Measurements from ENCODE around the gene RASSF3. TPM values are rescaled to one million over a fixed set of nuclear protein-coding genes. Genes with fewer than 3 reads are reported as not detected.

The RASSF3 gene
- total RNA-seq, 1 donor from 2014 or later, result 29.5 TPM

DNA sequence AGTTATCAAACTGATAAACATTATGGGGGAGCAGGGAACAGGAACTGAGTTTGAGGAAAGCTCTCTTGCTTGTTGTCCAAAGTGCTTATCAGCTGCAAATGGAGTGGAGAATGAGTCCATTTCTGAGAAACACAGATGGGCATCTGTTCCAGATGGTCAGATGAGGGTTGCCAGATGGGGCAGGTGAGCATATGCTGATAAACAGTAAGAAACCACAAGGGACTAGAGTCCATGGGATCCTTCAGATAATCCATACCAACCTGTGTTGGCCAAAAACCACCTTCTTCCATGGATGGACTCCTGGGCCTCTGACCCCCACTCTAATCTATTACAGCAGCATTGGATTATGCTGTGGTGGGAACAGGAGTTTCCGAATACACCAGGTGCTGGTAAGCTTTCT, 110.6 kb downstream of the RASSF3 start:
- Histone ChIP-seq H3K27ac (no peak overlapping the region), H3K36me3 (peaks cover 0 to 45% of the 10 kb centered on the region in 2 donors), H3K9me3 (no peaks in the 10 kb centered on the region)

DNA sequence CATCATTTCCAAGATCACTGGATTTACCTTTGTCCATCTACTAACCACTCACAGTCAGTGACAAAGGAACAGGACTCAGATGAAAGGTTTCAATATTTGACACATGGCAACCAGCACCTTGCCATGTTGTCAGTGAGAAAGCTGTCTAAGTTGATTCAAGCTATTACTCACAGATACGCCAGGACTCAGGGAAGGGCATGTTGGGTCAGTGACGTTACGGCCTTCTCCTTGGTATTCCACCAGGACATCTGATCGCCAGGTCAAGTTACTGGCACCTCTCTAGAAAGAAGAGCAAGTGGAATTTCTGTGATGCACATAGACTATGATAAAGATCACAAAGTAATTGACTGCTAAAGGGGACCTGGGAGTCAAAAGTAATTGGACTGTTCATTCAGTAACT, 112.5 kb downstream of the RASSF3 start:
- H3K27ac ChIP-seq, result no peak overlapping the region
- no peaks in the 10 kb centered on the region for H3K4me1 ChIP-seq
- H3K9me3 ChIP-seq, result no peaks in the 10 kb centered on the region
- intact Hi-C loops (cut with DNase I), result no loop called here
- TF ChIP-seq, protein P1, sequence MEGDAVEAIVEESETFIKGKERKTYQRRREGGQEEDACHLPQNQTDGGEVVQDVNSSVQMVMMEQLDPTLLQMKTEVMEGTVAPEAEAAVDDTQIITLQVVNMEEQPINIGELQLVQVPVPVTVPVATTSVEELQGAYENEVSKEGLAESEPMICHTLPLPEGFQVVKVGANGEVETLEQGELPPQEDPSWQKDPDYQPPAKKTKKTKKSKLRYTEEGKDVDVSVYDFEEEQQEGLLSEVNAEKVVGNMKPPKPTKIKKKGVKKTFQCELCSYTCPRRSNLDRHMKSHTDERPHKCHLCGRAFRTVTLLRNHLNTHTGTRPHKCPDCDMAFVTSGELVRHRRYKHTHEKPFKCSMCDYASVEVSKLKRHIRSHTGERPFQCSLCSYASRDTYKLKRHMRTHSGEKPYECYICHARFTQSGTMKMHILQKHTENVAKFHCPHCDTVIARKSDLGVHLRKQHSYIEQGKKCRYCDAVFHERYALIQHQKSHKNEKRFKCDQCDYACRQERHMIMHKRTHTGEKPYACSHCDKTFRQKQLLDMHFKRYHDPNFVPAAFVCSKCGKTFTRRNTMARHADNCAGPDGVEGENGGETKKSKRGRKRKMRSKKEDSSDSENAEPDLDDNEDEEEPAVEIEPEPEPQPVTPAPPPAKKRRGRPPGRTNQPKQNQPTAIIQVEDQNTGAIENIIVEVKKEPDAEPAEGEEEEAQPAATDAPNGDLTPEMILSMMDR (IDR thresholded peaks at IDR 0.05), result no peak
- TF ChIP-seq POLR2AphosphoS5 (IDR thresholded peaks at IDR 0.05; ENCODE audit: insufficient read depth in 1 of 2, low read depth in 1 of 2) (no peak), POLR2A (IDR thresholded peaks at IDR 0.05) (no peak)
- no peak overlapping the region for H3K4me3 ChIP-seq
- peaks cover 0 to 40% of the 10 kb centered on the region in 2 donors for H3K36me3 ChIP-seq
- no peak for DNase-seq (ENCODE audit: extremely low spot score in 2 of 2)
- no peaks in the 10 kb centered on the region for H3K27me3 ChIP-seq

More for the DNA sequence above, 110.6 kb downstream of the RASSF3 start:
- Histone ChIP-seq H3K4me1 (no peaks in the 10 kb centered on the region), H3K4me3 (no peak overlapping the region), H3K27me3 (no peaks in the 10 kb centered on the region)
- intact Hi-C loops (cut with DNase I), result no loop called here
- no peak for DNase-seq (ENCODE audit: extremely low spot score in 2 of 2)
- TF ChIP-seq POLR2A (IDR thresholded peaks at IDR 0.05), result no peak
- TF ChIP-seq, protein P1 (IDR thresholded peaks at IDR 0.05), result no peak
- no peak for TF ChIP-seq POLR2AphosphoS5 (IDR thresholded peaks at IDR 0.05; ENCODE audit: insufficient read depth in 1 of 2, low read depth in 1 of 2)

DNA sequence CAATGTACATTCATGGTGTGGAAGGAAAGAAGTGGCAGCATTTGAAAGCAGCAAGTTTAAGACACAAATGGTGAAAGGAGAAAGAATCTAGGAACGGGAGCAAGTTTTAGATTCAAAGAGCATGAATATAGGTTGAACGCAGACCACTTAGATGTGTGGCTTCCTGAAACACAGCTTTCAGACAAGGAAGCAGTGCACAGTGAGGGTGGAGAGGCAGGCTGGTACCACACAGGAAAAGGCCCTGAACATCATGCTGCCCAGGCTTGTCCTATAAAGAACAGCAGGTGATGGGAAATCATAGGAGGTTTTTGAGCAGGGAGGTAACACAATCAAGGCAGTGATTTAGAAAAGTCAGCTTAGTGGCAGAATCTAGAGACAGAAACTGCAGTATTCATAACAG, 113.3 kb downstream of the RASSF3 start:
- peaks cover 0 to 43% of the 10 kb centered on the region in 2 donors for H3K36me3 ChIP-seq

DNA sequence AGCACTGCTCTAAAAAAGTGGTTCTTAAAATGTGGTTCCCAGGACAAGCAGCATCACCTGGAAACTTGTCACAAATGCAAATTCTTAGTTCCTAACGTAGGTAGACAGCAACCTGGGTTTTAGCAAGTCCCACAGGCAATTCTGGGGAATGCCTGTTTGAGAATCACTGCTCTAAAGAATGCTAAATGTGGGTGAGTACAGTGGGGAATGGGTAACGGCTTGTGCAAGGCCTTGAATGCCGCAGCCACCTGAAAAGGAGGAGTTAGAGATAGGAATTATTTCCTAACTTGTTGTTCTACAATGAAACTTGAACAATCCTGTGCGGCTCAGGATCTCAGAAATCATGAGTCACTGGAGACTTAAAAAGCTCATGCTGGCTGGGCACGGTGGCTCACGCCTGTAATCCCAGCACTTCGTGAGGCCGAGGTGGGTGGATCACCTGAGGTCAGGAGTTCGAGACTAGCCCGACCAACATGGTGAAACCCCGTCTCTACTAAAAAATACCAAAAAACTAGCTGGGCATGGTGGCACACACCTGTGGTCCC, 114.0 kb downstream of the RASSF3 start:
- intact Hi-C loops (cut with DNase I), result no loop called here
- TF ChIP-seq POLR2A (IDR thresholded peaks at IDR 0.05), result no peak
- no peak for TF ChIP-seq POLR2AphosphoS5 (IDR thresholded peaks at IDR 0.05; ENCODE audit: insufficient read depth in 1 of 2, low read depth in 1 of 2)
- TF ChIP-seq, protein P1 (IDR thresholded peaks at IDR 0.05), result no peak

More for the DNA sequence above, 113.3 kb downstream of the RASSF3 start:
- H3K4me1 ChIP-seq, result no peaks in the 10 kb centered on the region
- H3K9me3 ChIP-seq, result no peaks in the 10 kb centered on the region
- no peak for DNase-seq (ENCODE audit: extremely low spot score in 2 of 2)
- TF ChIP-seq POLR2AphosphoS5 (IDR thresholded peaks at IDR 0.05; ENCODE audit: insufficient read depth in 1 of 2, low read depth in 1 of 2), result no peak
- no peak for TF ChIP-seq POLR2A (IDR thresholded peaks at IDR 0.05)
- TF ChIP-seq, protein P1 (IDR thresholded peaks at IDR 0.05), result no peak
- intact Hi-C loops (cut with DNase I), result no loop called here
- H3K27ac ChIP-seq, result no peak overlapping the region
- no peaks in the 10 kb centered on the region for H3K27me3 ChIP-seq
- no peak overlapping the region for H3K4me3 ChIP-seq

DNA sequence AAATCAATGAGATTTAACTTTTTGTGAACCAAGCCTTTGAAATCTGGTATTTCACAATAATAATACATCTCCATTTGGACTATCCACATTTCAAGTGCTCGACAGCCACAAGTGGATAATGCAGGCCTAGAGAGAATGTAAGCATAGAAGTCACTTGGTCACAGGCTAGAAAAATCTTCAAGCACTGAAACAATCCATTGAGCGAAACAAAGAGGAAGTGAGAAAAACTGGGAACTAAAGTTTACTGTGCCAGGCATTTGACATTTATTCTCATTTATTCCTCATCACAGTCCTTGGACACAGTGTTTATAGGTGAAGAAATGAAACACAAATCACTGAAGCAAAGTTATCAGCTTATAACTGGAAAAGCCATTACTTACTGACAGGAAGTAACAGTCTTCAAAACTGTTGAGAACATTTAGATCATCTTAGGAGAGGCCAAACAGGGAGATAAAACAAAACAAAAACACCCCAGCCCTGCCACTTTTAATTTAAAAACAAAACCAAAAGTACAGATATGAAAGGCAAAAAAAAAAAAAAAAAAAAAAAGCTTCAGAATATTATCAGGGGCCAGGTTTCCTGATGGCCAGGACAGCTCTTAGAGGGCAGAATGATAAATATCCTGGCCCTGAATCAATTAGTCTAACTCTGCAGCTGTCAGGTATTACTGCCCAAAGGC, 119.8 kb downstream of the RASSF3 start:
- TF ChIP-seq, protein P1 (IDR thresholded peaks at IDR 0.05), result no peak
- TF ChIP-seq POLR2A (IDR thresholded peaks at IDR 0.05), result no peak
- TF ChIP-seq POLR2AphosphoS5 (IDR thresholded peaks at IDR 0.05; ENCODE audit: insufficient read depth in 1 of 2, low read depth in 1 of 2), result no peak
- peaks cover 0 to 19% of the 10 kb centered on the region in 2 donors for H3K36me3 ChIP-seq
- H3K4me1 ChIP-seq, result peaks cover 17% of the 10 kb centered on the region
- peak overlapping the region; percentile 24 for H3K27ac ChIP-seq
- no peaks in the 10 kb centered on the region for H3K27me3 ChIP-seq
- intact Hi-C loops (cut with DNase I), result no loop called here
- H3K4me3 ChIP-seq, result no peak overlapping the region
- H3K9me3 ChIP-seq, result no peaks in the 10 kb centered on the region
- no peak for DNase-seq (ENCODE audit: extremely low spot score in 2 of 2)

More for the DNA sequence above, 114.0 kb downstream of the RASSF3 start:
- no peaks in the 10 kb centered on the region for H3K27me3 ChIP-seq
- H3K4me1 ChIP-seq, result peaks cover 4% of the 10 kb centered on the region
- no peaks in the 10 kb centered on the region for H3K9me3 ChIP-seq
- DNase-seq (ENCODE audit: extremely low spot score in 2 of 2), result no peak
- no peak overlapping the region for H3K27ac ChIP-seq
- H3K4me3 ChIP-seq, result no peak overlapping the region
- H3K36me3 ChIP-seq, result peaks cover 0 to 43% of the 10 kb centered on the region in 2 donors
